ENCODE data around the gene ARSG. TPM values are rescaled to one million over a fixed set of nuclear protein-coding genes. Genes with fewer than 3 reads are reported as not detected.

The ARSG gene
- total and polyA plus RNA-seq, 2 of the 13 experiments (the other 11 are each of a cell fraction or from before 2014, with no cell fraction given) = 3.7 to 15.2 TPM

DNA sequence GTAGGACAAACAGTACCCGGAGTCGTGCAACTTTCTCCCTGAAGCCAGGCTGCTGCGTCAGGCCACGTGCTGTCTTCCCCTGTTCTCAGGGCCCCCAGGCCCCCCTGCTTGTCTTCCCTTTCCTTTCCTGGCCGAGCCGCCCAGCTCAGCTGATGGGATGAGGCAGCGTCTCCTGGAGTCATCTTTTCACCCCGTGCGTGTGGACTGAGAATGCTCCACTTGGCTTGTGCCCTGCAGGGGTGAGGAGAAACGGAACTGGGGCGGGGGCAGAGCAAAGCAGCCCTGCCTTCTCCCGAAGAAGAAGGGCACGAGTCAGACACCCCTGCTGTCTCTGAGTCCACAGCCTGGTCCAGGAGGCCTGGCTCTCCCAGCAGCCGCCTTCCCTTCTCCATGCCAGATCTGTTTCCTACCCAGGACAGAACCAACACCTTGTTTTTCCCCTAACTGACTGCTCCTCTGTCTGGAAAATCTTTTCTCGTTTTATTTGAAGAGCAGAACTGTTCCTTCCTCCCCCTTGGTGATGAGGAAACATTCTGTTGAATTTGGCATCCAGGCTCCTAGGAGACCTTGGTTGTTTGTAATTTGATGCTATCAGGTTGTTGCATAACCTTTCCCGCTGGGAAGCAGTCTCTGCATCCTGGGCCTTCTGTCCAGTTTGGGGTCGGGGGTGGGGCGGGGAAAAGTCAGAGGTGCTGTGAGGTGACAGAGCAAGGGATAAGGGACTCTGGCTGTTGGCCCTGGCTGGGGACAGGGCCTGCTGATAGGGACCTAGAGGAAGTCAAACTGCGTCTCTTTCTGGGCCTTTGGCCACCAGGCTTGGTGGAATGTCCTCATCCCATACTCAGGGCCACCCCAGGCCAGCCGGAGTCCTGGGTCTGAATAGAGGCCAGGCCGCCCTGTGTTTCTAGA is 87.2 kb downstream of the ARSG start (continued):
- TF ChIP-seq, protein P1, sequence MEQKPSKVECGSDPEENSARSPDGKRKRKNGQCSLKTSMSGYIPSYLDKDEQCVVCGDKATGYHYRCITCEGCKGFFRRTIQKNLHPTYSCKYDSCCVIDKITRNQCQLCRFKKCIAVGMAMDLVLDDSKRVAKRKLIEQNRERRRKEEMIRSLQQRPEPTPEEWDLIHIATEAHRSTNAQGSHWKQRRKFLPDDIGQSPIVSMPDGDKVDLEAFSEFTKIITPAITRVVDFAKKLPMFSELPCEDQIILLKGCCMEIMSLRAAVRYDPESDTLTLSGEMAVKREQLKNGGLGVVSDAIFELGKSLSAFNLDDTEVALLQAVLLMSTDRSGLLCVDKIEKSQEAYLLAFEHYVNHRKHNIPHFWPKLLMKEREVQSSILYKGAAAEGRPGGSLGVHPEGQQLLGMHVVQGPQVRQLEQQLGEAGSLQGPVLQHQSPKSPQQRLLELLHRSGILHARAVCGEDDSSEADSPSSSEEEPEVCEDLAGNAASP (CRISPR knock-in tag; IDR thresholded peaks at IDR 0.05; ENCODE audit: borderline replicate concordance) = peak; percentile 99
- TF ChIP-seq, protein P2, sequence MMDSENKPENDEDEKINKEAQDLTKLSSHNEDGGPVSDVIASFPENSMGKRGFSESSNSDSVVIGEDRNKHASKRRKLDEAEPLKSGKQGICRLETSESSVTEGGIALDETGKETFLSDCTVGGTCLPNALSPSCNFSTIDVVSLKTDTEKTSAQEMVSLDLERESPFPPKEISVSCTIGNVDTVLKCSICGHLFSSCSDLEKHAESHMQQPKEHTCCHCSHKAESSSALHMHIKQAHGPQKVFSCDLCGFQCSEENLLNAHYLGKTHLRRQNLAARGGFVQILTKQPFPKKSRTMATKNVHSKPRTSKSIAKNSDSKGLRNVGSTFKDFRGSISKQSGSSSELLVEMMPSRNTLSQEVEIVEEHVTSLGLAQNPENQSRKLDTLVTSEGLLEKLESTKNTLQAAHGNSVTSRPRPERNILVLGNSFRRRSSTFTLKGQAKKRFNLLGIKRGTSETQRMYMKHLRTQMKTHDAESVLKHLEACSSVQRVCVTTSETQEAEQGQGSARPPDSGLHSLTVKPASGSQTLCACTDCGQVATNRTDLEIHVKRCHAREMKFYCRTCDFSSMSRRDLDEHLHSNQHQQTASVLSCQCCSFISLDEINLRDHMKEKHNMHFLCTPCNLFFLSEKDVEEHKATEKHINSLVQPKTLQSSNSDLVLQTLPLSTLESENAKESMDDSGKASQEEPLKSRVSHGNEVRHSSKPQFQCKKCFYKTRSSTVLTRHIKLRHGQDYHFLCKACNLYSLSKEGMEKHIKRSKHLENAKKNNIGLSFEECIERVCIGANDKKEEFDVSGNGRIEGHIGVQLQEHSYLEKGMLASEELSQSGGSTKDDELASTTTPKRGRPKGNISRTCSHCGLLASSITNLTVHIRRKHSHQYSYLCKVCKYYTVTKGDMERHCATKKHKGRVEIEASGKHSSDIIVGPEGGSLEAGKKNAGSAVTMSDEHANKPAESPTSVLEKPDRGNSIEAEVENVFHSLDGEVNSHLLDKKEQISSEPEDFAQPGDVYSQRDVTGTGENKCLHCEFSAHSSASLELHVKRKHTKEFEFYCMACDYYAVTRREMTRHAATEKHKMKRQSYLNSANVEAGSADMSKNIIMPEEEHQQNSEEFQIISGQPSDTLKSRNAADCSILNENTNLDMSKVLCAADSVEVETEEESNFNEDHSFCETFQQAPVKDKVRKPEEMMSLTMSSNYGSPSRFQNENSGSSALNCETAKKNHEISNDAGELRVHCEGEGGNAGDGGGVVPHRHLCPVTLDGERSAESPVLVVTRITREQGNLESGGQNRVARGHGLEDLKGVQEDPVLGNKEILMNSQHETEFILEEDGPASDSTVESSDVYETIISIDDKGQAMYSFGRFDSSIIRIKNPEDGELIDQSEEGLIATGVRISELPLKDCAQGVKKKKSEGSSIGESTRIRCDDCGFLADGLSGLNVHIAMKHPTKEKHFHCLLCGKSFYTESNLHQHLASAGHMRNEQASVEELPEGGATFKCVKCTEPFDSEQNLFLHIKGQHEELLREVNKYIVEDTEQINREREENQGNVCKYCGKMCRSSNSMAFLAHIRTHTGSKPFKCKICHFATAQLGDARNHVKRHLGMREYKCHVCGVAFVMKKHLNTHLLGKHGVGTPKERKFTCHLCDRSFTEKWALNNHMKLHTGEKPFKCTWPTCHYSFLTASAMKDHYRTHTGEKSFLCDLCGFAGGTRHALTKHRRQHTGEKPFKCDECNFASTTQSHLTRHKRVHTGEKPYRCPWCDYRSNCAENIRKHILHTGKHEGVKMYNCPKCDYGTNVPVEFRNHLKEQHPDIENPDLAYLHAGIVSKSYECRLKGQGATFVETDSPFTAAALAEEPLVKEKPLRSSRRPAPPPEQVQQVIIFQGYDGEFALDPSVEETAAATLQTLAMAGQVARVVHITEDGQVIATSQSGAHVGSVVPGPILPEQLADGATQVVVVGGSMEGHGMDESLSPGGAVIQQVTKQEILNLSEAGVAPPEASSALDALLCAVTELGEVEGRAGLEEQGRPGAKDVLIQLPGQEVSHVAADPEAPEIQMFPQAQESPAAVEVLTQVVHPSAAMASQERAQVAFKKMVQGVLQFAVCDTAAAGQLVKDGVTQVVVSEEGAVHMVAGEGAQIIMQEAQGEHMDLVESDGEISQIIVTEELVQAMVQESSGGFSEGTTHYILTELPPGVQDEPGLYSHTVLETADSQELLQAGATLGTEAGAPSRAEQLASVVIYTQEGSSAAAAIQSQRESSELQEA (CRISPR knock-in tag; IDR thresholded peaks at IDR 0.05; ENCODE audit: not compliant biosample characterization) = peak; percentile 64
- TF ChIP-seq ZNF660 (CRISPR knock-in tag; IDR thresholded peaks at IDR 0.05; ENCODE audit: borderline replicate concordance, low read depth) (peak; percentile 82; the same call in 1 of the 2 replicates), ZNF790 (CRISPR knock-in tag; IDR thresholded peaks at IDR 0.05; ENCODE audit: borderline replicate concordance) (peak; percentile 79; the same call in 1 of the 2 replicates), ZNF75D (CRISPR knock-in tag; IDR thresholded peaks at IDR 0.05; ENCODE audit: borderline replicate concordance) (no peak), SKI (IDR thresholded peaks at IDR 0.05; ENCODE audit: partially characterized antibody) (peak; percentile 84), ZNF333 (CRISPR knock-in tag; IDR thresholded peaks at IDR 0.05; ENCODE audit: borderline replicate concordance) (no peak; the same call in none of the 2 replicates)
- TF ChIP-seq, protein P3, sequence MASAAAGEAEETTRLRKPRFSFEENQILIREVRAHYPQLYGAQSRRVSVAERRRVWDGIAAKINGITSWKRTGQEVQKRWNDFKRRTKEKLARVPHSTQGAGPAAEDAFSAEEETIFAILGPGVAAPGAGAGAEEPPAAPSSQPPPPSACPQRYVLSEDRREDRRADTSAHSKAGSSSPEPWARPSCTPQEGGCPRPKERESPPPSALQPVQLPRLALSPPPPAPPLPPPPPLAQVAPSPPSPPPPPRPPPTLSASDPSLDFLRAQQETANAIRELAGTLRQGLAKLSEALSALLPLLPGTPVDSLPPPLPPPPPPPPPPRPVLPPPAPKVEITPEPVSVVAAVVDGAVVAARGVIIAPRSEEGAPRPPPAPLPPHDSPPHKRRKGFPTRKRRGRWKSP (CRISPR knock-in tag; IDR thresholded peaks at IDR 0.05) = peak; percentile 73
- TF ChIP-seq, protein P4, sequence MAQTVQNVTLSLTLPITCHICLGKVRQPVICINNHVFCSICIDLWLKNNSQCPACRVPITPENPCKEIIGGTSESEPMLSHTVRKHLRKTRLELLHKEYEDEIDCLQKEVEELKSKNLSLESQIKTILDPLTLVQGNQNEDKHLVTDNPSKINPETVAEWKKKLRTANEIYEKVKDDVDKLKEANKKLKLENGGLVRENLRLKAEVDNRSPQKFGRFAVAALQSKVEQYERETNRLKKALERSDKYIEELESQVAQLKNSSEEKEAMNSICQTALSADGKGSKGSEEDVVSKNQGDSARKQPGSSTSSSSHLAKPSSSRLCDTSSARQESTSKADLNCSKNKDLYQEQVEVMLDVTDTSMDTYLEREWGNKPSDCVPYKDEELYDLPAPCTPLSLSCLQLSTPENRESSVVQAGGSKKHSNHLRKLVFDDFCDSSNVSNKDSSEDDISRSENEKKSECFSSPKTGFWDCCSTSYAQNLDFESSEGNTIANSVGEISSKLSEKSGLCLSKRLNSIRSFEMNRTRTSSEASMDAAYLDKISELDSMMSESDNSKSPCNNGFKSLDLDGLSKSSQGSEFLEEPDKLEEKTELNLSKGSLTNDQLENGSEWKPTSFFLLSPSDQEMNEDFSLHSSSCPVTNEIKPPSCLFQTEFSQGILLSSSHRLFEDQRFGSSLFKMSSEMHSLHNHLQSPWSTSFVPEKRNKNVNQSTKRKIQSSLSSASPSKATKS (CRISPR knock-in tag; IDR thresholded peaks at IDR 0.05) = 0 out of 2 replicates have a peak, but pooled peaks have one; percentile 52
- TF ChIP-seq, protein P5, sequence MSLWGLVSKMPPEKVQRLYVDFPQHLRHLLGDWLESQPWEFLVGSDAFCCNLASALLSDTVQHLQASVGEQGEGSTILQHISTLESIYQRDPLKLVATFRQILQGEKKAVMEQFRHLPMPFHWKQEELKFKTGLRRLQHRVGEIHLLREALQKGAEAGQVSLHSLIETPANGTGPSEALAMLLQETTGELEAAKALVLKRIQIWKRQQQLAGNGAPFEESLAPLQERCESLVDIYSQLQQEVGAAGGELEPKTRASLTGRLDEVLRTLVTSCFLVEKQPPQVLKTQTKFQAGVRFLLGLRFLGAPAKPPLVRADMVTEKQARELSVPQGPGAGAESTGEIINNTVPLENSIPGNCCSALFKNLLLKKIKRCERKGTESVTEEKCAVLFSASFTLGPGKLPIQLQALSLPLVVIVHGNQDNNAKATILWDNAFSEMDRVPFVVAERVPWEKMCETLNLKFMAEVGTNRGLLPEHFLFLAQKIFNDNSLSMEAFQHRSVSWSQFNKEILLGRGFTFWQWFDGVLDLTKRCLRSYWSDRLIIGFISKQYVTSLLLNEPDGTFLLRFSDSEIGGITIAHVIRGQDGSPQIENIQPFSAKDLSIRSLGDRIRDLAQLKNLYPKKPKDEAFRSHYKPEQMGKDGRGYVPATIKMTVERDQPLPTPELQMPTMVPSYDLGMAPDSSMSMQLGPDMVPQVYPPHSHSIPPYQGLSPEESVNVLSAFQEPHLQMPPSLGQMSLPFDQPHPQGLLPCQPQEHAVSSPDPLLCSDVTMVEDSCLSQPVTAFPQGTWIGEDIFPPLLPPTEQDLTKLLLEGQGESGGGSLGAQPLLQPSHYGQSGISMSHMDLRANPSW (CRISPR knock-in tag; IDR thresholded peaks at IDR 0.05; ENCODE audit: borderline replicate concordance) = peak; percentile 93; the same call in 1 of the 2 replicates
